SK-N-SH treated with all-trans-retinoic acid at 6 μM for 48 hours (cell line): ENCODE results near the gene APBA2.

ENCODE experiments used
- ATAC-seq: fragments of 200-7000 bp; cut with Tn5 transposase; 3 replicates; pipeline ENCODE4 v1.9.1; 2020; ENCODE audit warnings: mild to moderate bottlenecking, moderate library complexity
- ARNTL ChIP-seq: fragments of 450-650 bp; formaldehyde crosslinking; IDR thresholded peaks from 2 replicates; pipeline ENCODE4 v1.5.0; 2020; ENCODE audit warnings: low read depth, mild to moderate bottlenecking, moderate library complexity, borderline replicate concordance
- BACH2 ChIP-seq: fragments of 250-450 bp; sonication (Bioruptor Pico); IDR thresholded peaks from 2 replicates; pipeline ENCODE4 v1.9.0; 2021; ENCODE audit warnings: mild to moderate bottlenecking, borderline replicate concordance
- CSDC2 ChIP-seq: fragments of 250-450 bp; sonication (Bioruptor Pico); IDR thresholded peaks from 2 replicates; pipeline ENCODE4 v1.5.0; 2020; ENCODE audit warnings: mild to moderate bottlenecking, moderate library complexity
- ESRRG ChIP-seq: fragments of 250-450 bp; sonication (Bioruptor Pico); IDR thresholded peaks from 2 replicates; pipeline ENCODE4 v1.6.1; 2021; ENCODE audit warnings: mild to moderate bottlenecking
- GLIS3 ChIP-seq: fragments of 250-450 bp; sonication (Bioruptor Pico); IDR thresholded peaks from 2 replicates; pipeline ENCODE4 v1.5.0; 2020; ENCODE audit warnings: mild to moderate bottlenecking, moderate library complexity
- ISL1 ChIP-seq: fragments of 250-450 bp; sonication (Bioruptor Pico); IDR thresholded peaks from 2 replicates; pipeline ENCODE4 v2.1.2; 2022; ENCODE audit warnings: mild to moderate bottlenecking, moderate library complexity
- OSR1 ChIP-seq: fragments of 250-450 bp; sonication (Bioruptor Pico); IDR thresholded peaks from 2 replicates; pipeline ENCODE4 v1.8.0; 2022; ENCODE audit warnings: moderate library complexity, mild to moderate bottlenecking, inconsistent platforms
- PPARA ChIP-seq: fragments of 250-450 bp; sonication (Bioruptor Pico); IDR thresholded peaks from 2 replicates; pipeline ENCODE4 v1.5.0; 2020; ENCODE audit warnings: mild to moderate bottlenecking, borderline replicate concordance
- RARB ChIP-seq: fragments of 250-450 bp; sonication (Bioruptor Pico); IDR thresholded peaks from 2 replicates; pipeline ENCODE4 v1.8.0; 2021; ENCODE audit warnings: mild to moderate bottlenecking, moderate library complexity
- SNAI2 ChIP-seq: fragments of 250-450 bp; sonication (Bioruptor Pico); IDR thresholded peaks from 2 replicates; pipeline ENCODE4 v1.5.0; 2020; ENCODE audit warnings: mild to moderate bottlenecking, moderate library complexity
- TCF4 ChIP-seq: fragments of 250-450 bp; sonication (Bioruptor Pico); IDR thresholded peaks from 2 replicates; pipeline ENCODE4 v1.8.0; 2021; ENCODE audit warnings: mild to moderate bottlenecking, moderate library complexity, borderline replicate concordance
- TOX ChIP-seq: fragments of 250-450 bp; sonication (Bioruptor Pico); IDR thresholded peaks from 2 replicates; pipeline ENCODE4 v1.8.0; 2021; ENCODE audit warnings: mild to moderate bottlenecking, moderate library complexity, borderline replicate concordance
- ZC3H10 ChIP-seq: fragments of 250-450 bp; sonication (Bioruptor Pico); IDR thresholded peaks from 2 replicates; pipeline ENCODE4 v1.5.1; 2021; ENCODE audit warnings: mild to moderate bottlenecking, moderate library complexity
- ZFP3 ChIP-seq: fragments of 250-450 bp; sonication (Bioruptor Pico); IDR thresholded peaks from 2 replicates; pipeline ENCODE4 v1.5.0; 2020; ENCODE audit warnings: mild to moderate bottlenecking, moderate library complexity
- ZFP30 ChIP-seq: fragments of 450-650 bp; formaldehyde crosslinking; IDR thresholded peaks from 2 replicates; pipeline ENCODE4 v1.5.0; 2022; ENCODE audit warnings: mild to moderate bottlenecking, moderate library complexity
- ZNF70 ChIP-seq: fragments of 450-650 bp; formaldehyde crosslinking; IDR thresholded peaks from 2 replicates; pipeline ENCODE4 v1.5.0; 2020; ENCODE audit warnings: mild to moderate bottlenecking, moderate library complexity
- ZNF8 ChIP-seq: fragments of 450-650 bp; formaldehyde crosslinking; IDR thresholded peaks from 2 replicates; pipeline ENCODE4 v1.5.0; 2020; ENCODE audit warnings: mild to moderate bottlenecking, moderate library complexity
- TF ChIP-seq, protein P1 (sequence below): fragments of 250-450 bp; sonication (Bioruptor Pico); IDR thresholded peaks from 2 replicates; pipeline ENCODE4 v1.5.1; 2020; ENCODE audit warnings: low read depth, mild to moderate bottlenecking, moderate library complexity
- TF ChIP-seq, protein P2 (sequence below): fragments of 250-450 bp; sonication (Bioruptor Pico); IDR thresholded peaks from 2 replicates; pipeline ENCODE4 v1.8.0; 2021; ENCODE audit warnings: low read depth, mild to moderate bottlenecking, moderate library complexity, borderline replicate concordance
- TF ChIP-seq, protein P3 (sequence below): fragments of 250-450 bp; sonication (Bioruptor Pico); IDR thresholded peaks from 2 replicates; pipeline ENCODE4 v1.5.1; 2021; ENCODE audit warnings: mild to moderate bottlenecking, moderate library complexity
- TF ChIP-seq, protein P4 (sequence below): fragments of 250-450 bp; sonication (Bioruptor Pico); IDR thresholded peaks from 2 replicates; pipeline ENCODE4 v1.5.0; 2020; ENCODE audit warnings: mild to moderate bottlenecking, moderate library complexity

Gene APBA2

GRCh38 chr15:28943611-28944230 is 57.9 kb downstream of the APBA2 start:
- no peak for ATAC-seq
- no peak for TF ChIP-seq ZFP30 (CRISPR knock-in tag)
- no peak for TF ChIP-seq OSR1 (CRISPR knock-in tag)

DNA sequence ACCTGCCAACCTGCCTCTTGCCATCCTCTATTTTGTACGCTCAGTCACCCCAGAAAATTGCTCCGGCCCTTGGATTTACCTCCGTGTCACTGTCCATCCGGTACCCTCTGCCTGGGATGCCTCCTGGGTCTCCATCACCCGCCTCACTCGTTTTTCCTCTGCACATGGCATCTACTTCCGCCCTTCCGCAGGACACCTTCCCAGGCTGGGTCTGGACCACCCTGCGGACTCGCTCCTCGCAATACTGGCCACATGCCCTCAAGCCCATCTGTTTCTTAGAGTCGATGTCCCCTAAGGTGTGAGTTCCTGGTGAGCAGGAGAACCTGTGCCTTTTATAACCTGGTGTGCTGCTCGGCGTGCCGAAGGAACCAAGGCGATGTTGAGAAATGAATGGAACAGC is 58.5 kb downstream of the APBA2 start:
- TF ChIP-seq SNAI2 (no peak), ISL1 (CRISPR knock-in tag) (no peak), ARNTL (CRISPR knock-in tag) (no peak), ESRRG (no peak), RARB (no peak), GLIS3 (no peak), TCF4 (no peak), ZFP30 (CRISPR knock-in tag) (no peak), TOX (CRISPR knock-in tag) (no peak), ZFP3 (CRISPR knock-in tag) (no peak), PPARA (CRISPR knock-in tag) (no peak), CSDC2 (no peak), ZNF8 (CRISPR knock-in tag) (no peak), ZC3H10 (CRISPR knock-in tag) (no peak)
- TF ChIP-seq, protein P1, sequence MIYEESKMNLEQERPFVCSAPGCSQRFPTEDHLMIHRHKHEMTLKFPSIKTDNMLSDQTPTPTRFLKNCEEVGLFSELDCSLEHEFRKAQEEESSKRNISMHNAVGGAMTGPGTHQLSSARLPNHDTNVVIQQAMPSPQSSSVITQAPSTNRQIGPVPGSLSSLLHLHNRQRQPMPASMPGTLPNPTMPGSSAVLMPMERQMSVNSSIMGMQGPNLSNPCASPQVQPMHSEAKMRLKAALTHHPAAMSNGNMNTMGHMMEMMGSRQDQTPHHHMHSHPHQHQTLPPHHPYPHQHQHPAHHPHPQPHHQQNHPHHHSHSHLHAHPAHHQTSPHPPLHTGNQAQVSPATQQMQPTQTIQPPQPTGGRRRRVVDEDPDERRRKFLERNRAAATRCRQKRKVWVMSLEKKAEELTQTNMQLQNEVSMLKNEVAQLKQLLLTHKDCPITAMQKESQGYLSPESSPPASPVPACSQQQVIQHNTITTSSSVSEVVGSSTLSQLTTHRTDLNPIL (CRISPR knock-in tag), result no peak
- TF ChIP-seq, protein P2, sequence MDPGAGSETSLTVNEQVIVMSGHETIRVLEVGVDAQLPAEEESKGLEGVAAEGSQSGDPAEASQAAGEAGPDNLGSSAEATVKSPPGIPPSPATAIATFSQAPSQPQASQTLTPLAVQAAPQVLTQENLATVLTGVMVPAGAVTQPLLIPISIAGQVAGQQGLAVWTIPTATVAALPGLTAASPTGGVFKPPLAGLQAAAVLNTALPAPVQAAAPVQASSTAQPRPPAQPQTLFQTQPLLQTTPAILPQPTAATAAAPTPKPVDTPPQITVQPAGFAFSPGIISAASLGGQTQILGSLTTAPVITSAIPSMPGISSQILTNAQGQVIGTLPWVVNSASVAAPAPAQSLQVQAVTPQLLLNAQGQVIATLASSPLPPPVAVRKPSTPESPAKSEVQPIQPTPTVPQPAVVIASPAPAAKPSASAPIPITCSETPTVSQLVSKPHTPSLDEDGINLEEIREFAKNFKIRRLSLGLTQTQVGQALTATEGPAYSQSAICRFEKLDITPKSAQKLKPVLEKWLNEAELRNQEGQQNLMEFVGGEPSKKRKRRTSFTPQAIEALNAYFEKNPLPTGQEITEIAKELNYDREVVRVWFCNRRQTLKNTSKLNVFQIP (CRISPR knock-in tag), result no peak
- TF ChIP-seq, protein P3, sequence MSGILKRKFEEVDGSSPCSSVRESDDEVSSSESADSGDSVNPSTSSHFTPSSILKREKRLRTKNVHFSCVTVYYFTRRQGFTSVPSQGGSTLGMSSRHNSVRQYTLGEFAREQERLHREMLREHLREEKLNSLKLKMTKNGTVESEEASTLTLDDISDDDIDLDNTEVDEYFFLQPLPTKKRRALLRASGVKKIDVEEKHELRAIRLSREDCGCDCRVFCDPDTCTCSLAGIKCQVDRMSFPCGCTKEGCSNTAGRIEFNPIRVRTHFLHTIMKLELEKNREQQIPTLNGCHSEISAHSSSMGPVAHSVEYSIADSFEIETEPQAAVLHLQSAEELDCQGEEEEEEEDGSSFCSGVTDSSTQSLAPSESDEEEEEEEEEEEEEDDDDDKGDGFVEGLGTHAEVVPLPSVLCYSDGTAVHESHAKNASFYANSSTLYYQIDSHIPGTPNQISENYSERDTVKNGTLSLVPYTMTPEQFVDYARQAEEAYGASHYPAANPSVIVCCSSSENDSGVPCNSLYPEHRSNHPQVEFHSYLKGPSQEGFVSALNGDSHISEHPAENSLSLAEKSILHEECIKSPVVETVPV (CRISPR knock-in tag), result no peak
- TF ChIP-seq, protein P4, sequence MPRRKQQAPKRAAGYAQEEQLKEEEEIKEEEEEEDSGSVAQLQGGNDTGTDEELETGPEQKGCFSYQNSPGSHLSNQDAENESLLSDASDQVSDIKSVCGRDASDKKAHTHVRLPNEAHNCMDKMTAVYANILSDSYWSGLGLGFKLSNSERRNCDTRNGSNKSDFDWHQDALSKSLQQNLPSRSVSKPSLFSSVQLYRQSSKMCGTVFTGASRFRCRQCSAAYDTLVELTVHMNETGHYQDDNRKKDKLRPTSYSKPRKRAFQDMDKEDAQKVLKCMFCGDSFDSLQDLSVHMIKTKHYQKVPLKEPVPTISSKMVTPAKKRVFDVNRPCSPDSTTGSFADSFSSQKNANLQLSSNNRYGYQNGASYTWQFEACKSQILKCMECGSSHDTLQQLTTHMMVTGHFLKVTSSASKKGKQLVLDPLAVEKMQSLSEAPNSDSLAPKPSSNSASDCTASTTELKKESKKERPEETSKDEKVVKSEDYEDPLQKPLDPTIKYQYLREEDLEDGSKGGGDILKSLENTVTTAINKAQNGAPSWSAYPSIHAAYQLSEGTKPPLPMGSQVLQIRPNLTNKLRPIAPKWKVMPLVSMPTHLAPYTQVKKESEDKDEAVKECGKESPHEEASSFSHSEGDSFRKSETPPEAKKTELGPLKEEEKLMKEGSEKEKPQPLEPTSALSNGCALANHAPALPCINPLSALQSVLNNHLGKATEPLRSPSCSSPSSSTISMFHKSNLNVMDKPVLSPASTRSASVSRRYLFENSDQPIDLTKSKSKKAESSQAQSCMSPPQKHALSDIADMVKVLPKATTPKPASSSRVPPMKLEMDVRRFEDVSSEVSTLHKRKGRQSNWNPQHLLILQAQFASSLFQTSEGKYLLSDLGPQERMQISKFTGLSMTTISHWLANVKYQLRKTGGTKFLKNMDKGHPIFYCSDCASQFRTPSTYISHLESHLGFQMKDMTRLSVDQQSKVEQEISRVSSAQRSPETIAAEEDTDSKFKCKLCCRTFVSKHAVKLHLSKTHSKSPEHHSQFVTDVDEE, result no peak
- no peak for ATAC-seq

DNA sequence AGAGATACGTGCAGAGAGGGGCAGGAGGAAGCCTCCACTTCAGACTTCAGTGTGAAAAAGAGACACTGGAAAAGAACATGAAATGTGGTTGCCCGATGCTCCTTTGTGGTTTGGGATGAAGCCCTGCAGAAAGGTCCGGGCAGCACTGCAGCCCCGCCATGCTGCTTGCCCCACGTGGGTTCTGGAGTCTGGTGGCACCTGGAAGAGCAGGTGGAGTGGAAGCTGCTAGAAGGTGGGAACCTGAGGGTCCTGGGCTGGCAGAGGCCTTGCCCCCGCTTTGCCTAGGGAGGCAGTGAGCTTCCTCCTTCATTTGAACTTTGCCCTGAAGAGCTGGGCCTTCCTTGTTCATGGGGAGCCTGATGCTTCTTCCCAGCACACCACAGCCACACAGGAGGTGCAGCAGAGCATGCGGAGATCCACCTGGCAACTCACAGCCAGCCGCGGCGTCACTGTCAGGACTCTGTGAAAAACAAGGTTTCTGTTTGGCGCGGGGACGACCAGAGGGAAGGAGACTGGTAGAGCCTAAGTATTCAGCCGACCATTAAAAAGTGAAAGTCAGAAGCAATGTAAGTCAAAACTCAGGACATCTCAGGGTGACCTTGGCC is 59.0 kb downstream of the APBA2 start:
- TF ChIP-seq, protein P2 (CRISPR knock-in tag), result no peak
- TF ChIP-seq ARNTL (CRISPR knock-in tag) (no peak), CSDC2 (no peak), GLIS3 (no peak), ZNF70 (no peak), TOX (CRISPR knock-in tag) (no peak), ZC3H10 (CRISPR knock-in tag) (no peak), BACH2 (CRISPR knock-in tag) (no peak)
- TF ChIP-seq, protein P1 (CRISPR knock-in tag), result no peak
- TF ChIP-seq, all 23 proteins: peak for 0
- ATAC-seq, result no peak
